Measurements from ENCODE around the gene DHX38. TPM values are rescaled to one million over a fixed set of nuclear protein-coding genes. Genes with fewer than 3 reads are reported as not detected.

Gene DHX38
- total and polyA plus RNA-seq, 2 of the 13 experiments (the other 11 are each of a cell fraction or from before 2014, with no cell fraction given), result 54.4 to 85.9 TPM

DNA sequence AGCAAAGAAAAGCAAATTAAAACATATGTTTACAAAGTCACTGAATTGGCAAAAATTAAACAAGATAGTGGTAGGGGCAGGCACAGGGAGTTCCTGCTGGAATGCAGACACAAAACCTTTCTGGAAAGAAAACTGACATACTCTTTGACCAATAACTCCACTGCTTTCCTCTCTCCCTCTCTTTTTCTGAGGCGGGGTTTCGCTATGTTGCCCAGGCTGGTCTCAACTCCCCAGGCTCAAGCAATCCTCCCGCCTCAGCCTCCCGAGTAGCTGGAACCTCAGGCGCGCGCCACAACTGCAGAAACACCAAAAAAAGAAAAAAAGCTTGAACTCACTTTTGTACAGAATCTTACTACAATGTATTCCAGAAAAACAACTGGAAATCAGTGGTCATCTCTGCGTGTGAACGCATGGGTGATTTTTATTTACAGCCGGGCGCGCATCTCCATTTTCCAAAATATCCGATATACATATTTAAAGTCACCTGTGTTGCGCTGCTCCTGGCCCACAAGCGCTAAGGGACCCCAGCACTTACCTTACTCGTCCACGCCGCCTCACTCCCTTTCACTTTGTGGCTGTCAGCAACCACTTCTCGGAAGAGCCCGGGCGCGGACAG, 707 bp upstream of the DHX38 start (continued):
- TF ChIP-seq ZSCAN29 (CRISPR knock-in tag; conservative IDR thresholded peaks at IDR 0.05) (peak; percentile 40; the same call in 1 of the 2 replicates), ATF7 (IDR thresholded peaks at IDR 0.05) (no peak), ATF7 (CRISPR knock-in tag; IDR thresholded peaks at IDR 0.05) (0 out of 2 replicates have a peak, but pooled peaks have one; percentile 19), ZNF235 (CRISPR knock-in tag; IDR thresholded peaks at IDR 0.05; ENCODE audit: borderline replicate concordance) (no peak), REL (CRISPR knock-in tag; conservative IDR thresholded peaks at IDR 0.05) (0 out of 2 replicates have a peak, but pooled peaks have one; percentile 58), MTA1 (CRISPR knock-in tag; IDR thresholded peaks at IDR 0.05; ENCODE audit: borderline replicate concordance) (peak; percentile 70; the same call in 1 of the 2 replicates), SETDB1 (CRISPR knock-in tag; IDR thresholded peaks at IDR 0.05; ENCODE audit: borderline replicate concordance) (0 out of 2 replicates have a peak, but pooled peaks have one; percentile 21), ZNF768 (CRISPR knock-in tag; IDR thresholded peaks at IDR 0.05) (0 out of 2 replicates have a peak, but pooled peaks have one; percentile 17), ZNF775 (CRISPR knock-in tag; IDR thresholded peaks at IDR 0.05; ENCODE audit: borderline replicate concordance) (0 out of 2 replicates have a peak, but pooled peaks have one; percentile 36), SKI (IDR thresholded peaks at IDR 0.05; ENCODE audit: partially characterized antibody) (no peak), ZFP82 (CRISPR knock-in tag; IDR thresholded peaks at IDR 0.05; ENCODE audit: borderline replicate concordance) (0 out of 2 replicates have a peak, but pooled peaks have one; percentile 13), ZSCAN25 (CRISPR knock-in tag; IDR thresholded peaks at IDR 0.05) (no peak), TEAD3 (CRISPR knock-in tag; optimal IDR thresholded peaks at IDR 0.05; ENCODE audit: borderline replicate concordance) (peak; percentile 67), HDAC6 (IDR thresholded peaks at IDR 0.05; ENCODE audit: low read depth, low read length) (0 out of 2 replicates have a peak, but pooled peaks have one; percentile 60), NAIF1 (CRISPR knock-in tag; IDR thresholded peaks at IDR 0.05; ENCODE audit: borderline replicate concordance) (0 out of 2 replicates have a peak, but pooled peaks have one; percentile 61)
- TF ChIP-seq, protein P1, sequence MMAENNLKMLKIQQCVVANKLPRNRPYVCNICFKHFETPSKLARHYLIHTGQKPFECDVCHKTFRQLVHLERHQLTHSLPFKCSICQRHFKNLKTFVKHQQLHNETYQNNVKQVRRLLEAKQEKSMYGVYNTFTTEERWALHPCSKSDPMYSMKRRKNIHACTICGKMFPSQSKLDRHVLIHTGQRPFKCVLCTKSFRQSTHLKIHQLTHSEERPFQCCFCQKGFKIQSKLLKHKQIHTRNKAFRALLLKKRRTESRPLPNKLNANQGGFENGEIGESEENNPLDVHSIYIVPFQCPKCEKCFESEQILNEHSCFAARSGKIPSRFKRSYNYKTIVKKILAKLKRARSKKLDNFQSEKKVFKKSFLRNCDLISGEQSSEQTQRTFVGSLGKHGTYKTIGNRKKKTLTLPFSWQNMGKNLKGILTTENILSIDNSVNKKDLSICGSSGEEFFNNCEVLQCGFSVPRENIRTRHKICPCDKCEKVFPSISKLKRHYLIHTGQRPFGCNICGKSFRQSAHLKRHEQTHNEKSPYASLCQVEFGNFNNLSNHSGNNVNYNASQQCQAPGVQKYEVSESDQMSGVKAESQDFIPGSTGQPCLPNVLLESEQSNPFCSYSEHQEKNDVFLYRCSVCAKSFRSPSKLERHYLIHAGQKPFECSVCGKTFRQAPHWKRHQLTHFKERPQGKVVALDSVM (CRISPR knock-in tag; IDR thresholded peaks at IDR 0.05), result peak; percentile 99
- TF ChIP-seq, protein P2, sequence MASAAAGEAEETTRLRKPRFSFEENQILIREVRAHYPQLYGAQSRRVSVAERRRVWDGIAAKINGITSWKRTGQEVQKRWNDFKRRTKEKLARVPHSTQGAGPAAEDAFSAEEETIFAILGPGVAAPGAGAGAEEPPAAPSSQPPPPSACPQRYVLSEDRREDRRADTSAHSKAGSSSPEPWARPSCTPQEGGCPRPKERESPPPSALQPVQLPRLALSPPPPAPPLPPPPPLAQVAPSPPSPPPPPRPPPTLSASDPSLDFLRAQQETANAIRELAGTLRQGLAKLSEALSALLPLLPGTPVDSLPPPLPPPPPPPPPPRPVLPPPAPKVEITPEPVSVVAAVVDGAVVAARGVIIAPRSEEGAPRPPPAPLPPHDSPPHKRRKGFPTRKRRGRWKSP (CRISPR knock-in tag; IDR thresholded peaks at IDR 0.05), result peak; percentile 94; the same call in 1 of the 2 replicates
- TF ChIP-seq, protein P3, sequence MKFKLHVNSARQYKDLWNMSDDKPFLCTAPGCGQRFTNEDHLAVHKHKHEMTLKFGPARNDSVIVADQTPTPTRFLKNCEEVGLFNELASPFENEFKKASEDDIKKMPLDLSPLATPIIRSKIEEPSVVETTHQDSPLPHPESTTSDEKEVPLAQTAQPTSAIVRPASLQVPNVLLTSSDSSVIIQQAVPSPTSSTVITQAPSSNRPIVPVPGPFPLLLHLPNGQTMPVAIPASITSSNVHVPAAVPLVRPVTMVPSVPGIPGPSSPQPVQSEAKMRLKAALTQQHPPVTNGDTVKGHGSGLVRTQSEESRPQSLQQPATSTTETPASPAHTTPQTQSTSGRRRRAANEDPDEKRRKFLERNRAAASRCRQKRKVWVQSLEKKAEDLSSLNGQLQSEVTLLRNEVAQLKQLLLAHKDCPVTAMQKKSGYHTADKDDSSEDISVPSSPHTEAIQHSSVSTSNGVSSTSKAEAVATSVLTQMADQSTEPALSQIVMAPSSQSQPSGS (CRISPR knock-in tag; IDR thresholded peaks at IDR 0.05), result peak; percentile 7; the same call in 1 of the 2 replicates
- TF ChIP-seq, protein P4, sequence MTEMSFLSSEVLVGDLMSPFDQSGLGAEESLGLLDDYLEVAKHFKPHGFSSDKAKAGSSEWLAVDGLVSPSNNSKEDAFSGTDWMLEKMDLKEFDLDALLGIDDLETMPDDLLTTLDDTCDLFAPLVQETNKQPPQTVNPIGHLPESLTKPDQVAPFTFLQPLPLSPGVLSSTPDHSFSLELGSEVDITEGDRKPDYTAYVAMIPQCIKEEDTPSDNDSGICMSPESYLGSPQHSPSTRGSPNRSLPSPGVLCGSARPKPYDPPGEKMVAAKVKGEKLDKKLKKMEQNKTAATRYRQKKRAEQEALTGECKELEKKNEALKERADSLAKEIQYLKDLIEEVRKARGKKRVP (CRISPR knock-in tag; IDR thresholded peaks at IDR 0.05), result peak in 1 of 2 experiments; percentile 58; a peak in 1 of 4 replicates
